Measurements from ENCODE around the gene TMCC3. TPM values are rescaled to one million over a fixed set of nuclear protein-coding genes. Genes with fewer than 3 reads are reported as not detected.

The TMCC3 gene
- total RNA-seq, 1 experiment from 2014 or later, result 2.2 TPM

DNA sequence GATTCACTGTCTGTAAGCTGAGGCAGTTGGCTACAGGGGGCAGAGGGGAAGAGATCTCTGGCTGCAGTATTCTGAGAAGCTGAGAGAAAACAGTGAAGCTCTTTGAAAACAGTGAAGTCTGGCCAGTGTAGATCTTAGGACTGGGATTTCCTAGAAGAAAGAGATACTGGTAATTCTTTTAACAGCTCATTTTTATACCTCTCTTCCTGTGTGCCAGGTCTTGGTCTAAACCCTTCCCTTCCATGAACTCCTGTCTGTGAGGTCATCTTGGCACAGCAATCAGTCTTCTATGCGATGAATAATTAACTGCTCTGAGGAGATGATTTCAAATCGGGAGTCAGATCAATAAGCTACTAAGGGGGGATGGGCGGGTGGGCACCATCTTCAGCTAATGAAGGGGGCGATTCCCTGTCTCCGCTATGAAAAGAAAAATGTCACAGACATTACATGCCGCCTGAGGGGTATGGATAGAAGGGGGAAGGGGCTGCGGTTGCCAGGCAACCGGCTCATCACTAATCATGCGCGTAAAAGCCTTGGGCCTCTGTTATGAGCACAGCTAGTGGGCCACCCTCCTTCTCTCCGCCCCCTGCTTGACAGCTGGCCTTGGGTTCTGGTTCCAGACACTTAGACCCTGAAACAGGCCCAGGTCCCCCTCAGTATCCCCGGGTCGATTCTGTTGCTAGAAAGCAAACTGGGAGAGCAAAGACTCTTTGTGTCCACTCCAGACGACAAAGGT lies 115.4 kb downstream of the TMCC3 start:
- CTCF ChIA-PET, result interaction anchor here (0.7 to 1.2 kb wide), 7 partner anchors 9 to 433 kb away, joined by 3 to 4 read pairs (median 3); partner anchors contain the start of gene PLXNC1
- TF ChIP-seq IRF2 (CRISPR knock-in tag; IDR thresholded peaks at IDR 0.05; ENCODE audit: borderline replicate concordance, low read depth), result no peak
- TF ChIP-seq ETV6 (CRISPR knock-in tag; IDR thresholded peaks at IDR 0.05), result no peak
- TF ChIP-seq ESRRA (CRISPR knock-in tag; IDR thresholded peaks at IDR 0.05; ENCODE audit: borderline replicate concordance), result no peak
- TF ChIP-seq JUN (CRISPR knock-in tag; IDR thresholded peaks at IDR 0.05), result no peak
- no peak for TF ChIP-seq TEAD1 (CRISPR knock-in tag; IDR thresholded peaks at IDR 0.05)
- TF ChIP-seq NR1H2 (CRISPR knock-in tag; IDR thresholded peaks at IDR 0.05), result no peak
- TF ChIP-seq ZNF423 (CRISPR knock-in tag; IDR thresholded peaks at IDR 0.05), result no peak
- no peak for TF ChIP-seq ATF1 (CRISPR knock-in tag; IDR thresholded peaks at IDR 0.05)
- no peak for TF ChIP-seq ZBTB21 (CRISPR knock-in tag; IDR thresholded peaks at IDR 0.05; ENCODE audit: borderline replicate concordance)
- TF ChIP-seq, protein P1, sequence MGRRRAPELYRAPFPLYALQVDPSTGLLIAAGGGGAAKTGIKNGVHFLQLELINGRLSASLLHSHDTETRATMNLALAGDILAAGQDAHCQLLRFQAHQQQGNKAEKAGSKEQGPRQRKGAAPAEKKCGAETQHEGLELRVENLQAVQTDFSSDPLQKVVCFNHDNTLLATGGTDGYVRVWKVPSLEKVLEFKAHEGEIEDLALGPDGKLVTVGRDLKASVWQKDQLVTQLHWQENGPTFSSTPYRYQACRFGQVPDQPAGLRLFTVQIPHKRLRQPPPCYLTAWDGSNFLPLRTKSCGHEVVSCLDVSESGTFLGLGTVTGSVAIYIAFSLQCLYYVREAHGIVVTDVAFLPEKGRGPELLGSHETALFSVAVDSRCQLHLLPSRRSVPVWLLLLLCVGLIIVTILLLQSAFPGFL (CRISPR knock-in tag; IDR thresholded peaks at IDR 0.05; ENCODE audit: borderline replicate concordance), result no peak
- no peak for TF ChIP-seq SOX15 (CRISPR knock-in tag; IDR thresholded peaks at IDR 0.05)
- TF ChIP-seq, protein P2, sequence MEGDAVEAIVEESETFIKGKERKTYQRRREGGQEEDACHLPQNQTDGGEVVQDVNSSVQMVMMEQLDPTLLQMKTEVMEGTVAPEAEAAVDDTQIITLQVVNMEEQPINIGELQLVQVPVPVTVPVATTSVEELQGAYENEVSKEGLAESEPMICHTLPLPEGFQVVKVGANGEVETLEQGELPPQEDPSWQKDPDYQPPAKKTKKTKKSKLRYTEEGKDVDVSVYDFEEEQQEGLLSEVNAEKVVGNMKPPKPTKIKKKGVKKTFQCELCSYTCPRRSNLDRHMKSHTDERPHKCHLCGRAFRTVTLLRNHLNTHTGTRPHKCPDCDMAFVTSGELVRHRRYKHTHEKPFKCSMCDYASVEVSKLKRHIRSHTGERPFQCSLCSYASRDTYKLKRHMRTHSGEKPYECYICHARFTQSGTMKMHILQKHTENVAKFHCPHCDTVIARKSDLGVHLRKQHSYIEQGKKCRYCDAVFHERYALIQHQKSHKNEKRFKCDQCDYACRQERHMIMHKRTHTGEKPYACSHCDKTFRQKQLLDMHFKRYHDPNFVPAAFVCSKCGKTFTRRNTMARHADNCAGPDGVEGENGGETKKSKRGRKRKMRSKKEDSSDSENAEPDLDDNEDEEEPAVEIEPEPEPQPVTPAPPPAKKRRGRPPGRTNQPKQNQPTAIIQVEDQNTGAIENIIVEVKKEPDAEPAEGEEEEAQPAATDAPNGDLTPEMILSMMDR (IDR thresholded peaks at IDR 0.05), result no peak
- TF ChIP-seq MXD4 (CRISPR knock-in tag; IDR thresholded peaks at IDR 0.05; ENCODE audit: borderline replicate concordance), result no peak
- TF ChIP-seq, protein P3, sequence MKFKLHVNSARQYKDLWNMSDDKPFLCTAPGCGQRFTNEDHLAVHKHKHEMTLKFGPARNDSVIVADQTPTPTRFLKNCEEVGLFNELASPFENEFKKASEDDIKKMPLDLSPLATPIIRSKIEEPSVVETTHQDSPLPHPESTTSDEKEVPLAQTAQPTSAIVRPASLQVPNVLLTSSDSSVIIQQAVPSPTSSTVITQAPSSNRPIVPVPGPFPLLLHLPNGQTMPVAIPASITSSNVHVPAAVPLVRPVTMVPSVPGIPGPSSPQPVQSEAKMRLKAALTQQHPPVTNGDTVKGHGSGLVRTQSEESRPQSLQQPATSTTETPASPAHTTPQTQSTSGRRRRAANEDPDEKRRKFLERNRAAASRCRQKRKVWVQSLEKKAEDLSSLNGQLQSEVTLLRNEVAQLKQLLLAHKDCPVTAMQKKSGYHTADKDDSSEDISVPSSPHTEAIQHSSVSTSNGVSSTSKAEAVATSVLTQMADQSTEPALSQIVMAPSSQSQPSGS (CRISPR knock-in tag; IDR thresholded peaks at IDR 0.05; ENCODE audit: borderline replicate concordance, low read depth), result no peak
- no peak for TF ChIP-seq NR2C2 (CRISPR knock-in tag; IDR thresholded peaks at IDR 0.05)
- TF ChIP-seq, protein P4, sequence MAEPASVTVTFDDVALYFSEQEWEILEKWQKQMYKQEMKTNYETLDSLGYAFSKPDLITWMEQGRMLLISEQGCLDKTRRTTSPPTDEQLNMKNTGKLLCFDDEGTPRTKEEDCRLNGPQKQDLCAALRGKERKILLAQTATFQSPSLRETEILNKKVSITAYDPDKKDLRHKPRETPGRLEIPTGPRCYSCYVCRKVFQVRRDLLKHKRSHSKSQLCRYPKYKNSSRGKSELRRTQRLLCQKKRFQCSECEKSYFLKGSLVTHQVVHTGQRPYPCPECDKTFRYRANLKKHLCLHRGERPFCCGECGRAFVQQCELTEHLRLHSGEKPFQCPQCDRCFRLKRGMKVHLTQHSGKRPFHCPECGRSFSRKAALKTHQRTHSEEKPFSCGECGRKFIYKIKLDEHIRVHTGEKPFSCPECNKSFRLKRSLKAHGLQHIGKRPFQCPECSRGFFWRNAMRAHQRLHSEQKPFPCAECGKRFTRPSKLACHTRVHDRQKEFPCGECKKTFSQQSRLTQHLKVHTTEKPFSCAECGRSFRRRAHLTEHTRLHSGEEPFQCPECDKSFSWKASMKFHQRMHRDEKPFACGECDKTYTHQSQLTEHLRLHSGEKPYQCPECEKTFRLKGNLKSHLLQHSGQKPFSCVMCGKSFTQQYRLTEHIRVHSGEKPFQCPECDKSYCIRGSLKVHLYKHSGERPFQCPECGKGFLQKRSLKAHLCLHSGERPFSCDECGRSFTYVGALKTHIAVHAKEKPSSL (CRISPR knock-in tag; conservative IDR thresholded peaks at IDR 0.05), result no peak
- DNase-seq (ENCODE audit: low spot score), result no peak
- H3K36me3 Mint-ChIP-seq, result no peaks in the 10 kb centered on the region
- H3K27me3 Mint-ChIP-seq (ENCODE audit: low read depth), result no peaks in the 10 kb centered on the region
- POLR2A ChIA-PET, result no interaction called here
- no peaks in the 10 kb centered on the region for H3K9me3 Mint-ChIP-seq
- H3K4me3 Mint-ChIP-seq, result no peak overlapping the region
- no peak overlapping the region for H3K27ac Mint-ChIP-seq
- no peak; the same call in 1 of the 2 replicates for ATAC-seq
- peaks cover 9% of the 10 kb centered on the region; the same call in 1 of the 2 replicates for H3K4me1 Mint-ChIP-seq

DNA sequence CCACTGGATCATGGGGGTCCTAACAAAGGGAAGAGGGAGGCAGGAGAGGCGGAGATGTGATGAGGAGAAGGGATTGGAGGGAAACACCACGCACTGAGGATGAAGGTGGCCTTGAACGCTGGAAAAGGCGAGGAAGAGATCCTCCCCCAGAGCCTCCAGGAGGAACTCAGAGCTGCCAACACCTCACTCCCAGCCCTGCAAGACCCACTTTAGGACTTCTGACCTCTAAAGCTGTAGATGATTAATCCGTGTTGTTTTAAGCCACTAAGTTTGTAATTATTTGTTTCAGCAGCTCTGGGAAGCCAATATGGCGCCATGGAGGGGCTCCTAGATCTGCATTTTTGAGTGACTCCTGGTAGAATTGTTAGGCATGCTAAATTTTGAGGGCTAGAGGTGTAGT lies 116.1 kb downstream of the TMCC3 start:
- H3K4me1 Mint-ChIP-seq, result peaks cover 9% of the 10 kb centered on the region; the same call in 1 of the 2 replicates
- ChIA-PET POLR2A (no interaction called here), CTCF (interaction anchor here (0.7 to 1.2 kb wide), 7 partner anchors 8 to 432 kb away, joined by 3 to 4 read pairs (median 3); partner anchors contain the start of gene PLXNC1)
- TF ChIP-seq, protein P5, sequence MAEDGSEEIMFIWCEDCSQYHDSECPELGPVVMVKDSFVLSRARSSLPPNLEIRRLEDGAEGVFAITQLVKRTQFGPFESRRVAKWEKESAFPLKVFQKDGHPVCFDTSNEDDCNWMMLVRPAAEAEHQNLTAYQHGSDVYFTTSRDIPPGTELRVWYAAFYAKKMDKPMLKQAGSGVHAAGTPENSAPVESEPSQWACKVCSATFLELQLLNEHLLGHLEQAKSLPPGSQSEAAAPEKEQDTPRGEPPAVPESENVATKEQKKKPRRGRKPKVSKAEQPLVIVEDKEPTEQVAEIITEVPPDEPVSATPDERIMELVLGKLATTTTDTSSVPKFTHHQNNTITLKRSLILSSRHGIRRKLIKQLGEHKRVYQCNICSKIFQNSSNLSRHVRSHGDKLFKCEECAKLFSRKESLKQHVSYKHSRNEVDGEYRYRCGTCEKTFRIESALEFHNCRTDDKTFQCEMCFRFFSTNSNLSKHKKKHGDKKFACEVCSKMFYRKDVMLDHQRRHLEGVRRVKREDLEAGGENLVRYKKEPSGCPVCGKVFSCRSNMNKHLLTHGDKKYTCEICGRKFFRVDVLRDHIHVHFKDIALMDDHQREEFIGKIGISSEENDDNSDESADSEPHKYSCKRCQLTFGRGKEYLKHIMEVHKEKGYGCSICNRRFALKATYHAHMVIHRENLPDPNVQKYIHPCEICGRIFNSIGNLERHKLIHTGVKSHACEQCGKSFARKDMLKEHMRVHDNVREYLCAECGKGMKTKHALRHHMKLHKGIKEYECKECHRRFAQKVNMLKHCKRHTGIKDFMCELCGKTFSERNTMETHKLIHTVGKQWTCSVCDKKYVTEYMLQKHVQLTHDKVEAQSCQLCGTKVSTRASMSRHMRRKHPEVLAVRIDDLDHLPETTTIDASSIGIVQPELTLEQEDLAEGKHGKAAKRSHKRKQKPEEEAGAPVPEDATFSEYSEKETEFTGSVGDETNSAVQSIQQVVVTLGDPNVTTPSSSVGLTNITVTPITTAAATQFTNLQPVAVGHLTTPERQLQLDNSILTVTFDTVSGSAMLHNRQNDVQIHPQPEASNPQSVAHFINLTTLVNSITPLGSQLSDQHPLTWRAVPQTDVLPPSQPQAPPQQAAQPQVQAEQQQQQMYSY (CRISPR knock-in tag; IDR thresholded peaks at IDR 0.05), result no peak
- TF ChIP-seq, protein P6, sequence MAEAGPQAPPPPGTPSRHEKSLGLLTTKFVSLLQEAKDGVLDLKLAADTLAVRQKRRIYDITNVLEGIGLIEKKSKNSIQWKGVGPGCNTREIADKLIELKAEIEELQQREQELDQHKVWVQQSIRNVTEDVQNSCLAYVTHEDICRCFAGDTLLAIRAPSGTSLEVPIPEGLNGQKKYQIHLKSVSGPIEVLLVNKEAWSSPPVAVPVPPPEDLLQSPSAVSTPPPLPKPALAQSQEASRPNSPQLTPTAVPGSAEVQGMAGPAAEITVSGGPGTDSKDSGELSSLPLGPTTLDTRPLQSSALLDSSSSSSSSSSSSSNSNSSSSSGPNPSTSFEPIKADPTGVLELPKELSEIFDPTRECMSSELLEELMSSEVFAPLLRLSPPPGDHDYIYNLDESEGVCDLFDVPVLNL (CRISPR knock-in tag; IDR thresholded peaks at IDR 0.05; ENCODE audit: borderline replicate concordance, low read depth), result no peak
- DNase-seq (ENCODE audit: low spot score) (no peak), ATAC-seq (no peak)
- no peaks in the 10 kb centered on the region for H3K9me3 Mint-ChIP-seq
- H3K27ac Mint-ChIP-seq, result no peak overlapping the region
- no peaks in the 10 kb centered on the region for H3K27me3 Mint-ChIP-seq (ENCODE audit: low read depth)
- no peak overlapping the region for H3K4me3 Mint-ChIP-seq
- no peaks in the 10 kb centered on the region for H3K36me3 Mint-ChIP-seq
